ENCODE data around the gene FER.

The FER gene

GRCh38 chr5:109089191-109089590, 341.5 kb downstream of the FER start:
- no peak overlapping the region for H3K27ac ChIP-seq (ENCODE audit: low read depth, low read length)
- H3K4me3 ChIP-seq (ENCODE audit: low read depth in 1 of 2, low read length in 2 of 2): no peak overlapping the region
- H3K9ac ChIP-seq (ENCODE audit: low read length): no peak overlapping the region
- no peaks in the 10 kb centered on the region for H3K4me1 ChIP-seq (ENCODE audit: insufficient read depth, low read length)
- no peaks in the 10 kb centered on the region for H3K36me3 ChIP-seq (ENCODE audit: insufficient read depth, low read length)
- no peaks in the 10 kb centered on the region for H3K27me3 ChIP-seq (ENCODE audit: control insufficient read depth in 1 of 2, insufficient read depth in 2 of 2, low read length in 2 of 2)
- H3K9me3 ChIP-seq (ENCODE audit: low read length): no peaks in the 10 kb centered on the region

- Histone ChIP-seq H3K27me3 (ENCODE audit: control insufficient read depth in 1 of 2, insufficient read depth in 2 of 2, low read length in 2 of 2) (no peaks in the 10 kb centered on the region), H3K36me3 (ENCODE audit: insufficient read depth, low read length) (no peaks in the 10 kb centered on the region), H3K4me3 (ENCODE audit: low read depth in 1 of 2, low read length in 2 of 2) (no peak overlapping the region), H3K27ac (ENCODE audit: low read depth, low read length) (no peak overlapping the region), H3K4me1 (ENCODE audit: insufficient read depth, low read length) (peaks cover 11% of the 10 kb centered on the region), H3K9ac (ENCODE audit: low read length) (no peak overlapping the region), H3K9me3 (ENCODE audit: low read length) (no peaks in the 10 kb centered on the region)
These were observed 351.4 kb downstream of the FER start for GRCh38 chr5:109099081-109099480.

GRCh38 chr5:109100971-109101370, 353.3 kb downstream of the FER start:
- Histone ChIP-seq H3K9ac (ENCODE audit: low read length) (no peak overlapping the region), H3K36me3 (ENCODE audit: insufficient read depth, low read length) (no peaks in the 10 kb centered on the region), H3K9me3 (ENCODE audit: low read length) (no peaks in the 10 kb centered on the region), H3K27ac (ENCODE audit: low read depth, low read length) (no peak overlapping the region), H3K4me1 (ENCODE audit: insufficient read depth, low read length) (peaks cover 17% of the 10 kb centered on the region), H3K4me3 (ENCODE audit: low read depth in 1 of 2, low read length in 2 of 2) (no peak overlapping the region), H3K27me3 (ENCODE audit: control insufficient read depth in 1 of 2, insufficient read depth in 2 of 2, low read length in 2 of 2) (no peaks in the 10 kb centered on the region)

GRCh38 chr5:109102096-109102690, 354.5 kb downstream of the FER start:
- no peaks in the 10 kb centered on the region for H3K36me3 ChIP-seq (ENCODE audit: insufficient read depth, low read length)
- no peaks in the 10 kb centered on the region for H3K27me3 ChIP-seq (ENCODE audit: control insufficient read depth in 1 of 2, insufficient read depth in 2 of 2, low read length in 2 of 2)
- H3K4me1 ChIP-seq (ENCODE audit: insufficient read depth, low read length): peaks cover 17% of the 10 kb centered on the region
- H3K9me3 ChIP-seq (ENCODE audit: low read length): no peaks in the 10 kb centered on the region
- no peak overlapping the region for H3K4me3 ChIP-seq (ENCODE audit: low read depth in 1 of 2, low read length in 2 of 2)
- H3K27ac ChIP-seq (ENCODE audit: low read depth, low read length): no peak overlapping the region
- H3K9ac ChIP-seq (ENCODE audit: low read length): no peak overlapping the region

GRCh38 chr5:109105631-109106267, 358.1 kb downstream of the FER start:
- Histone ChIP-seq H3K4me3 (ENCODE audit: low read depth in 1 of 2, low read length in 2 of 2) (no peak overlapping the region), H3K4me1 (ENCODE audit: insufficient read depth, low read length) (peaks cover 15% of the 10 kb centered on the region), H3K9ac (ENCODE audit: low read length) (no peak overlapping the region), H3K36me3 (ENCODE audit: insufficient read depth, low read length) (no peaks in the 10 kb centered on the region), H3K9me3 (ENCODE audit: low read length) (no peaks in the 10 kb centered on the region), H3K27ac (ENCODE audit: low read depth, low read length) (no peak overlapping the region), H3K27me3 (ENCODE audit: control insufficient read depth in 1 of 2, insufficient read depth in 2 of 2, low read length in 2 of 2) (no peaks in the 10 kb centered on the region)

GRCh38 chr5:109111680-109112079, 364.0 kb downstream of the FER start:
- no peak overlapping the region for H3K4me3 ChIP-seq (ENCODE audit: low read depth in 1 of 2, low read length in 2 of 2)
- no peaks in the 10 kb centered on the region for H3K36me3 ChIP-seq (ENCODE audit: insufficient read depth, low read length)
- no peaks in the 10 kb centered on the region for H3K27me3 ChIP-seq (ENCODE audit: control insufficient read depth in 1 of 2, insufficient read depth in 2 of 2, low read length in 2 of 2)
- H3K9me3 ChIP-seq (ENCODE audit: low read length): no peaks in the 10 kb centered on the region
- H3K4me1 ChIP-seq (ENCODE audit: insufficient read depth, low read length): no peaks in the 10 kb centered on the region
- H3K9ac ChIP-seq (ENCODE audit: low read length): no peak overlapping the region
- H3K27ac ChIP-seq (ENCODE audit: low read depth, low read length): no peak overlapping the region

- no peak overlapping the region for H3K4me3 ChIP-seq (ENCODE audit: low read depth in 1 of 2, low read length in 2 of 2)
- no peaks in the 10 kb centered on the region for H3K4me1 ChIP-seq (ENCODE audit: insufficient read depth, low read length)
- no peak overlapping the region for H3K27ac ChIP-seq (ENCODE audit: low read depth, low read length)
- no peaks in the 10 kb centered on the region for H3K9me3 ChIP-seq (ENCODE audit: low read length)
- no peaks in the 10 kb centered on the region for H3K27me3 ChIP-seq (ENCODE audit: control insufficient read depth in 1 of 2, insufficient read depth in 2 of 2, low read length in 2 of 2)
- H3K9ac ChIP-seq (ENCODE audit: low read length): no peak overlapping the region
- H3K36me3 ChIP-seq (ENCODE audit: insufficient read depth, low read length): no peaks in the 10 kb centered on the region
These were observed 365.9 kb downstream of the FER start for GRCh38 chr5:109113608-109114007.

GRCh38 chr5:109121225-109121624, 373.5 kb downstream of the FER start:
- Histone ChIP-seq H3K9me3 (ENCODE audit: low read length) (no peaks in the 10 kb centered on the region), H3K4me1 (ENCODE audit: insufficient read depth, low read length) (no peaks in the 10 kb centered on the region), H3K36me3 (ENCODE audit: insufficient read depth, low read length) (no peaks in the 10 kb centered on the region), H3K9ac (ENCODE audit: low read length) (no peak overlapping the region), H3K27me3 (ENCODE audit: control insufficient read depth in 1 of 2, insufficient read depth in 2 of 2, low read length in 2 of 2) (no peaks in the 10 kb centered on the region), H3K4me3 (ENCODE audit: low read depth in 1 of 2, low read length in 2 of 2) (no peak overlapping the region), H3K27ac (ENCODE audit: low read depth, low read length) (no peak overlapping the region)

GRCh38 chr5:109125755-109126429, 378.2 kb downstream of the FER start:
- H3K4me1 ChIP-seq (ENCODE audit: insufficient read depth, low read length): no peaks in the 10 kb centered on the region
- H3K27ac ChIP-seq (ENCODE audit: low read depth, low read length): no peak overlapping the region
- no peak overlapping the region for H3K9ac ChIP-seq (ENCODE audit: low read length)
- no peaks in the 10 kb centered on the region for H3K9me3 ChIP-seq (ENCODE audit: low read length)
- H3K36me3 ChIP-seq (ENCODE audit: insufficient read depth, low read length): no peaks in the 10 kb centered on the region
- no peaks in the 10 kb centered on the region for H3K27me3 ChIP-seq (ENCODE audit: control insufficient read depth in 1 of 2, insufficient read depth in 2 of 2, low read length in 2 of 2)
- H3K4me3 ChIP-seq (ENCODE audit: low read depth in 1 of 2, low read length in 2 of 2): no peak overlapping the region

- no peak overlapping the region for H3K9ac ChIP-seq (ENCODE audit: low read length)
- H3K4me3 ChIP-seq (ENCODE audit: low read depth in 1 of 2, low read length in 2 of 2): no peak overlapping the region
- H3K27ac ChIP-seq (ENCODE audit: low read depth, low read length): no peak overlapping the region
- no peaks in the 10 kb centered on the region for H3K27me3 ChIP-seq (ENCODE audit: control insufficient read depth in 1 of 2, insufficient read depth in 2 of 2, low read length in 2 of 2)
- no peaks in the 10 kb centered on the region for H3K9me3 ChIP-seq (ENCODE audit: low read length)
- no peaks in the 10 kb centered on the region for H3K36me3 ChIP-seq (ENCODE audit: insufficient read depth, low read length)
- H3K4me1 ChIP-seq (ENCODE audit: insufficient read depth, low read length): no peaks in the 10 kb centered on the region
These were observed 378.8 kb downstream of the FER start for GRCh38 chr5:109126481-109126880.

- Histone ChIP-seq H3K27me3 (ENCODE audit: control insufficient read depth in 1 of 2, insufficient read depth in 2 of 2, low read length in 2 of 2) (no peaks in the 10 kb centered on the region), H3K9me3 (ENCODE audit: low read length) (no peaks in the 10 kb centered on the region), H3K4me3 (ENCODE audit: low read depth in 1 of 2, low read length in 2 of 2) (no peak overlapping the region), H3K27ac (ENCODE audit: low read depth, low read length) (no peak overlapping the region), H3K36me3 (ENCODE audit: insufficient read depth, low read length) (no peaks in the 10 kb centered on the region), H3K9ac (ENCODE audit: low read length) (no peak overlapping the region), H3K4me1 (ENCODE audit: insufficient read depth, low read length) (peaks cover 4% of the 10 kb centered on the region)
These were observed 389.2 kb downstream of the FER start for GRCh38 chr5:109136906-109137305.

All from muscle layer of colon (tissue), 2 donors.